DOHH2 (cell line): Measurements from ENCODE around the gene CREB3L2.
"Not testable (repeated sequence)": the region's sequence is repeated elsewhere in the genome, so short reads cannot be mapped to it uniquely, and the experiment has no call there.

Experiments
- H3F3A ChIP-seq: fragments of 200-600 bp; sonication (generic), shearing (Covaris generic); 2 replicates; pipeline ENCODE4 v1.6.0; 2016; ENCODE audit warnings: antibody characterized with exemption, mild to moderate bottlenecking; ENCODE audit not compliant: control insufficient read depth, insufficient read depth
- H3K27ac ChIP-seq: fragments of 200-600 bp; sonication (generic); 2 replicates; pipeline ENCODE4 v1.5.1; 2014; ENCODE audit warnings: low read depth, mild to moderate bottlenecking, low read length, moderate library complexity
- H3K27me3 ChIP-seq: fragments of 200-600 bp; sonication (generic); 2 replicates; pipeline ENCODE4 v1.6.1; 2014; ENCODE audit warnings: mild to moderate bottlenecking, low read length, mixed read lengths; ENCODE audit not compliant: control insufficient read depth
- H3K36me3 ChIP-seq: fragments of 200-600 bp; sonication (generic); 2 replicates; pipeline ENCODE4 v1.6.1; 2014; ENCODE audit warnings: mild to moderate bottlenecking, low read length, moderate library complexity, mixed read lengths; ENCODE audit not compliant: control insufficient read depth
- H3K4me1 ChIP-seq: fragments of 200-600 bp; sonication (generic); 2 replicates; pipeline ENCODE4 v1.6.1; 2014; ENCODE audit warnings: mild to moderate bottlenecking, low read length, mixed read lengths; ENCODE audit not compliant: control insufficient read depth
- H3K4me2 ChIP-seq: fragments of 200-600 bp; sonication (generic); 2 replicates; pipeline ENCODE4 v1.6.0; 2014; ENCODE audit warnings: mild to moderate bottlenecking, low read length, moderate library complexity
- H3K4me3 ChIP-seq: fragments of 200-600 bp; sonication (generic); 2 replicates; pipeline ENCODE4 v1.5.1; 2014; ENCODE audit warnings: mild to moderate bottlenecking, low read length, mixed read lengths
- H3K79me2 ChIP-seq: fragments of 200-600 bp; sonication (generic); 2 replicates; pipeline ENCODE4 v1.6.1; 2014; ENCODE audit warnings: mild to moderate bottlenecking, low read length, mixed read lengths; ENCODE audit not compliant: control insufficient read depth
- H3K9me2 ChIP-seq: fragments of 200-600 bp; sonication (generic); replicated peaks from 2 replicates; pipeline ENCODE4 v1.6.1; 2014; ENCODE audit warnings: mild to moderate bottlenecking, low read length, mixed read lengths; ENCODE audit not compliant: control insufficient read depth
- H3K9me3 ChIP-seq: fragments of 200-600 bp; sonication (generic); 2 replicates; pipeline ENCODE4 v1.6.1; 2014; ENCODE audit warnings: antibody characterized with exemption, low read length, mixed read lengths; ENCODE audit not compliant: control insufficient read depth, insufficient read depth
- H4K20me1 ChIP-seq: fragments of 200-600 bp; sonication (generic); 2 replicates; pipeline ENCODE4 v1.6.0; 2014; ENCODE audit warnings: low read depth, mild to moderate bottlenecking, antibody characterized with exemption, low read length, moderate library complexity; ENCODE audit not compliant: control insufficient read depth, insufficient read depth
- CTCF ChIP-seq: fragments of 200-600 bp; sonication (generic); IDR thresholded peaks from one replicate; pipeline ENCODE4 v1.5.1; 2014; ENCODE audit warnings: antibody characterized with exemption, mild to moderate bottlenecking, low read depth, low read length; ENCODE audit not compliant: poor library complexity, severe bottlenecking
- EZH2phosphoT487 ChIP-seq: fragments of 200-600 bp; sonication (generic); IDR thresholded peaks from 2 replicates; pipeline ENCODE4 v1.6.1; 2017; ENCODE audit warnings: borderline replicate concordance, mild to moderate bottlenecking, antibody characterized with exemption, low read length, moderate library complexity, mixed read lengths

CREB3L2 gene

DNA sequence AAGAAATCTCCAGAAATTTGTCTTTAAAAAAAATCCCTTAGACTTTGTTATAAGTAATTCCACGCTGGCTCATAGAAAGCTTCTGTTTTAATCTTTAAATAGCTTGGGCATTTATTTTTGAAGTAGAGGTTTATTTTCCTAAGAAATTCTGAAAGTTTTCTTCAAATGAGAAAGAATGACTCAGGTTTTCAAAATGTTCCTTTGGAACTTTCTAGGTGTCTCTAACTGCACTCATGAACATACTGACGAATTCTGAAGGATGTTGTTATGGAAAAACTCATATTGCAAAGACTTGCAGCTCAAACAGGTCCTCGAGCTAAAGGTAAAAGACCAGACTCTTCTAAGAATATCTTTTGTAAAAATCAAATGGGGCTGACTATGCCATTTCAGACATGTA, 165.8 kb downstream of the CREB3L2 start:
- no peak overlapping the region for H3K27ac ChIP-seq
- H3K9me2 ChIP-seq, result no peaks in the 10 kb centered on the region
- H3K4me3 ChIP-seq, result no peak overlapping the region
- H3K79me2 ChIP-seq, result no peaks in the 10 kb centered on the region
- H3K4me2 ChIP-seq, result no peak overlapping the region
- no peaks in the 10 kb centered on the region for H3K36me3 ChIP-seq
- H4K20me1 ChIP-seq, result no peaks in the 10 kb centered on the region
- TF ChIP-seq EZH2phosphoT487 (no peak), CTCF (no peak)
- no peaks in the 10 kb centered on the region for H3F3A ChIP-seq
- H3K27me3 ChIP-seq, result no peaks in the 10 kb centered on the region
- H3K4me1 ChIP-seq, result no peaks in the 10 kb centered on the region
- H3K9me3 ChIP-seq, result peaks cover 14% of the 10 kb centered on the region; the same call in 1 of the 2 replicates

GRCh38 chr7:137835486-137836112, 166.3 kb downstream of the CREB3L2 start:
- H3K4me2 ChIP-seq, result no peak overlapping the region

GRCh38 chr7:137834552-137834951, 167.3 kb downstream of the CREB3L2 start:
- no peaks in the 10 kb centered on the region for H3K4me1 ChIP-seq

More at GRCh38 chr7:137835486-137836112, 166.3 kb downstream of the CREB3L2 start:
- H3K9me3 ChIP-seq, result peaks cover 14% of the 10 kb centered on the region; the same call in 1 of the 2 replicates
- H3F3A ChIP-seq, result no peaks in the 10 kb centered on the region
- H4K20me1 ChIP-seq, result no peaks in the 10 kb centered on the region
- H3K4me3 ChIP-seq, result no peak overlapping the region
- TF ChIP-seq EZH2phosphoT487 (no peak), CTCF (no peak)
- no peaks in the 10 kb centered on the region for H3K27me3 ChIP-seq
- H3K9me2 ChIP-seq, result no peaks in the 10 kb centered on the region
- H3K36me3 ChIP-seq, result no peaks in the 10 kb centered on the region
- H3K4me1 ChIP-seq, result no peaks in the 10 kb centered on the region
- H3K79me2 ChIP-seq, result no peaks in the 10 kb centered on the region
- no peak overlapping the region for H3K27ac ChIP-seq

DNA sequence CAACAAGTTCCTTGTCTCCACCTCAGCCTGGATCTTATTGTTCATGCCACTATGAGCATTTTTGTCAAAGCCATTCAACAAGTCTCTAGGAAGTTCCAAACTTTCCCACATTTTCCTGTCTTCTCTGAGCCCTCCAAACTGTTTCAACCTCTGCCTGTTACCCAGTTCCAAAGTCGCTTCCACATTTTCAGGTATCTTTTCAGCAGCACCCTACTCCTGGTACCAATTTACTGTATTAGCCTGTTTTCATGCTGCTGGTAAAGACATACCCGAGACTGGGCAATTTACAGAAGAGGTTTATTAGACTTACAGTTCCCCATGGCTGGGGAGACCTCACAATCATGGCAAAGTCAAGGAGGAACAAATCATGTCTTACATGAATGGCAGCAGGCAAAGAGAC, 168.9 kb downstream of the CREB3L2 start:
- not testable (repeated sequence) for H3K4me3 ChIP-seq, H3K36me3 ChIP-seq, H3K27ac ChIP-seq, H3K4me1 ChIP-seq, H3K27me3 ChIP-seq, H3K4me2 ChIP-seq, H3K9me2 ChIP-seq, H4K20me1 ChIP-seq, H3F3A ChIP-seq, H3K79me2 ChIP-seq
- H3K9me3 ChIP-seq, result peaks cover 14% of the 10 kb centered on the region; the same call in 1 of the 2 replicates

More at GRCh38 chr7:137834552-137834951, 167.3 kb downstream of the CREB3L2 start:
- no peak overlapping the region for H3K27ac ChIP-seq
- H4K20me1 ChIP-seq, result no peaks in the 10 kb centered on the region
- peaks cover 14% of the 10 kb centered on the region; the same call in 1 of the 2 replicates for H3K9me3 ChIP-seq
- H3F3A ChIP-seq, result no peaks in the 10 kb centered on the region
- no peak overlapping the region for H3K4me2 ChIP-seq
- no peak overlapping the region for H3K4me3 ChIP-seq
- no peaks in the 10 kb centered on the region for H3K27me3 ChIP-seq
- no peaks in the 10 kb centered on the region for H3K79me2 ChIP-seq
- H3K36me3 ChIP-seq, result no peaks in the 10 kb centered on the region
- TF ChIP-seq EZH2phosphoT487 (no peak), CTCF (no peak)
- no peaks in the 10 kb centered on the region for H3K9me2 ChIP-seq
